Measurements from ENCODE around the gene TTC39B.

The TTC39B gene

DNA sequence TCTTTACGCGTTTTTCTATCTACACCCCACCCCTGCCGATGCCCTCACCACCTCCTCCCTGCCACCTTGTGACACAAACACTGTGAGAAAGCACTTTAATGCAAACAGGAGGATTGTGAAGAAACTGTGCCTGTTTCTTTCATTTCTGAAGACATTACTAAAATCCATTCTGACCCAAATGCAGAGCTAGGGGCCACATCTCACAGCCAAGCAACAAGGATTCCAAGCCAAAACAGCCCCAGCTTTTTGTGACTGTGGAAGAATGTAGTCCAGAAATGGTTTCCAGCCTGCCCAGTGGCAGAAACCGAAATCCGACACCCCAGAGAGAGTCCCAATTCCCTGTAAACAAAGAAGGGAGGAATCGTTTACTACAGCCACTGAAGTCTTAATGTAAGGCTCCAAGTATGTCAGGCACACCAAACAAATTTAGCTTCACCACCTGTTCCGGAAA is 190.9 kb downstream of the TTC39B start:
- no peak for DNase-seq

DNA sequence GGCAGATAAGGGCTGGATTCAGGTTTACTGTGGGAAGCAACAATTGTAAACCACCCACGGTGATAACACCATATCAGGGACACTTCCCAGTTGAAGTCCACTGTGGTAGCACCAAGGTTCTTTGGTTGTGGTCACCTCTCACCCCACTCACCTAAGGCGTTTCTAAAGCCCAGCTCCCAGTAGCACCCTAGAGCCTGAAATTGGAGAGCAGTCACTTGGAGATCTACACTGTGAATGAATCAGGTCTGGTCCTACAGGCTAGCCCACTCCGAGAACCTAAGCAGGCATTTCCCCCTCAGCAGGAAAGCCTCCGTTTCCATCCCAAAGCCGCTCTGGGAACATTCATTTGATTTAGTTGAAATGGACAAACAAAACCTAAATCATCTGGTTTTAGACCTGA is 191.3 kb downstream of the TTC39B start:
- DNase-seq, result no peak

DNA sequence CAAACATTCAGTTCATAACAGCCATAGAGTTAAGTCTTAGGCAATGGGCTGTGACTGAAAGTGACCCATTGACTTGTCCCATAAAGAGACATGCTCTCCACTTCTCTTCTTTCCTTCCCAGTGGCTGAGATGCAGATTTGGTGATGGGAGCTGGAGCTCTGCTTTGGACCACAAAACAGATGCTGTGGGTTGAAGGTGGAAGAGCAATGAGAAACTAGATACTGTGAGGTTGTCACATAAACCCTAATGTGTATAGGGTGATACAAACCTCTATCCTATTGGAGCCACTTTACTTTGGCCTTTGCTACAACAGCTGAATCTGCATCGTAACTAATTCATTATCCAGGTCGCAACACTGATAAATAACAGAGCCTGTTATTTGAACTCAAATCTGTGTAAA is 192.0 kb downstream of the TTC39B start:
- no peak for DNase-seq

All from activated naive CD4-positive, alpha-beta T cell (primary cell).